Gastroesophageal sphincter (tissue), 3 donors: Measurements from ENCODE around the gene OCA2.

Experiments
- EP300 ChIP-seq: sonication (generic); formaldehyde crosslinking; IDR thresholded peaks from one replicate; pipeline ENCODE4 v1.6.1; 2017; ENCODE audit warnings: antibody characterized with exemption, mild to moderate bottlenecking
- POLR2A ChIP-seq, 2 donors: fragments of 450-650 bp; IDR thresholded peaks; one replicate each; pipeline ENCODE4 v1.6.1; 2017; ENCODE audit warnings: antibody characterized with exemption in 2 of 2, mild to moderate bottlenecking in 2 of 2, moderate library complexity in 1 of 2
- TF ChIP-seq, protein P1 (sequence below), 4 experiments: fragments of 200-600 bp in 2 of 4; fragments of 450-650 bp in 2 of 4; sonication (generic) in 1 of 4; IDR thresholded peaks; one replicate each; pipeline ENCODE4 v1.5.1; 2017 to 2019; ENCODE audit warnings: antibody characterized with exemption in 4 of 4, mild to moderate bottlenecking in 2 of 4, moderate library complexity in 2 of 4

DNA sequence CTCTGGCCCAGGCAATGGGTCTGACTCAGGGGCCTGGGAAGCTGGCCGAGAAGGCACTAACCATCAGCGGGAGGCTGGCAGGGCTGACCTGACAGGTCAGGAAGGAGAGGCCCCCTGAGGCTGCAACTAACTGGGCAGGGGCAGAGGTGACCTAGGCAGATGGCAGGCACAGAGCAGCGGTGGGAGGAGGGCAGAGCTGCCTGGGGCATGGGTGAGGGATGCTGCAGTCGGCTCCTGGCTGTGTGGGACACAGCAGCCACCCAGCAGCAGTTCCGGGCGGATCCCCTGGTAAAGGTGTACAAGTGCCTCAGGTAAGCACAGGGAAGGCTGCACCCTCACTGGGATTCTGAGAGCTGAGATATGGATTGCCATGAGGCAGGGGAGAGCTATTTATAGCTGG, 236.1 kb downstream of the OCA2 start:
- TF ChIP-seq, protein P1, sequence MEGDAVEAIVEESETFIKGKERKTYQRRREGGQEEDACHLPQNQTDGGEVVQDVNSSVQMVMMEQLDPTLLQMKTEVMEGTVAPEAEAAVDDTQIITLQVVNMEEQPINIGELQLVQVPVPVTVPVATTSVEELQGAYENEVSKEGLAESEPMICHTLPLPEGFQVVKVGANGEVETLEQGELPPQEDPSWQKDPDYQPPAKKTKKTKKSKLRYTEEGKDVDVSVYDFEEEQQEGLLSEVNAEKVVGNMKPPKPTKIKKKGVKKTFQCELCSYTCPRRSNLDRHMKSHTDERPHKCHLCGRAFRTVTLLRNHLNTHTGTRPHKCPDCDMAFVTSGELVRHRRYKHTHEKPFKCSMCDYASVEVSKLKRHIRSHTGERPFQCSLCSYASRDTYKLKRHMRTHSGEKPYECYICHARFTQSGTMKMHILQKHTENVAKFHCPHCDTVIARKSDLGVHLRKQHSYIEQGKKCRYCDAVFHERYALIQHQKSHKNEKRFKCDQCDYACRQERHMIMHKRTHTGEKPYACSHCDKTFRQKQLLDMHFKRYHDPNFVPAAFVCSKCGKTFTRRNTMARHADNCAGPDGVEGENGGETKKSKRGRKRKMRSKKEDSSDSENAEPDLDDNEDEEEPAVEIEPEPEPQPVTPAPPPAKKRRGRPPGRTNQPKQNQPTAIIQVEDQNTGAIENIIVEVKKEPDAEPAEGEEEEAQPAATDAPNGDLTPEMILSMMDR (IDR thresholded peaks at IDR 0.05) = no peak
- TF ChIP-seq EP300 = no peak
- TF ChIP-seq POLR2A (IDR thresholded peaks at IDR 0.05) = no peak
